HCT116 (cell line): ENCODE measurements around the gene BIVM. TPM values are rescaled to one million over a fixed set of nuclear protein-coding genes. Genes with fewer than 3 reads are reported as not detected.

Experiments
- ATAC-seq: fragments of 200-7000 bp; cut with Tn5 transposase; 2 replicates; pipeline ENCODE4 v1.9.1; 2020; ENCODE audit warnings: mild to moderate bottlenecking, moderate library complexity
- BruUV-seq: library from RNA; stranded (reverse); fragments of 400-500 nt; replicated peaks from 2 replicates; lab custom pipeline; 2021; lab: Mats Ljungman, UMichigan
- CTCF ChIA-PET: fragments of 300-600 bp; sonication (Branson Sonifier 250); formaldehyde crosslinking; loops from one replicate; lab custom pipeline; 2021; ENCODE audit warnings: antibody characterized with exemption; lab: Charles Lee
- POLR2A ChIA-PET: fragments of 300-600, 350-600 bp; sonication (Branson Sonifier 250); formaldehyde crosslinking; loops from one replicate; lab custom pipeline; 2021; ENCODE audit warnings: antibody characterized with exemption; lab: Charles Lee
- RAD21 ChIA-PET, 2 experiments: fragments of 300-600 bp; sonication (Branson Sonifier 250); formaldehyde crosslinking; loops; one replicate each; lab custom pipeline; 2023; ENCODE audit warnings: low total read pairs in 2 of 2; ENCODE audit not compliant: uncharacterized antibody in 2 of 2, unreplicated experiment in 2 of 2, low non-redundant PET in 1 of 2; lab: Charles Lee
- DNase-seq: peaks from one replicate; pipeline ENCODE4 v3.0.0-alpha.2; 2010; ENCODE audit warnings: low read depth, low spot score
- H2AFZ ChIP-seq: fragments of 200-600 bp; shearing (Covaris generic), sonication (generic); 2 replicates; pipeline ENCODE4 v1.6.1; 2017; ENCODE audit warnings: low read depth, mixed run types, mixed read lengths, antibody characterized with exemption, low read length; ENCODE audit not compliant: poor library complexity, severe bottlenecking
- H3K27ac ChIP-seq: 2 replicates; pipeline ENCODE4 v1.5.1; 2012; ENCODE audit warnings: low read depth, low read length
- H3K27me3 ChIP-seq: fragments of 200-600 bp; sonication (generic); 2 replicates; pipeline ENCODE4 v1.6.1; 2016; ENCODE audit warnings: mixed run types, low read length, mixed read lengths; ENCODE audit not compliant: insufficient read depth
- H3K36me3 ChIP-seq, 2 experiments: fragments of 200-500 bp in 1 of 2; fragments of 200-600 bp in 1 of 2; sonication (Bioruptor generic) in 1 of 2; sonication (generic) in 1 of 2; 2 replicates each; pipeline versions ENCODE4 v1.5.1 to v1.6.1; 2014 to 2016; ENCODE audit warnings: low read length in 2 of 2, inconsistent platforms in 1 of 2, mixed read lengths in 1 of 2, mixed run types in 1 of 2; ENCODE audit not compliant: insufficient read depth in 2 of 2, control insufficient read depth in 1 of 2
- H3K4me1 ChIP-seq, 2 experiments: fragments of 200-600 bp in 1 of 2; sonication (generic) in 1 of 2; 2 replicates each; pipeline versions ENCODE4 v1.5.1 to v1.6.1; 2012 to 2017; ENCODE audit warnings: low read length in 2 of 2, inconsistent platforms in 1 of 2, mild to moderate bottlenecking in 1 of 2, mixed read lengths in 1 of 2, mixed run types in 1 of 2, moderate library complexity in 1 of 2; ENCODE audit not compliant: insufficient read depth in 2 of 2, control insufficient read depth in 1 of 2
- H3K4me2 ChIP-seq: fragments of 200-600 bp; sonication (generic); 2 replicates; pipeline ENCODE4 v1.6.1; 2017; ENCODE audit warnings: mixed run types, low read length, mixed read lengths
- H3K4me3 ChIP-seq, 2 experiments: fragments of 200-600 bp in 1 of 2; sonication (generic) in 1 of 2; replicated peaks in 1 of 2; 2 replicates each; pipeline ENCODE4 v1.5.1; 2011 to 2016; ENCODE audit warnings: low read length in 2 of 2, control low read depth in 1 of 2, low read depth in 1 of 2, mild to moderate bottlenecking in 1 of 2, mixed read lengths in 1 of 2, mixed run types in 1 of 2
- H3K79me2 ChIP-seq: fragments of 200-600 bp; sonication (generic); 2 replicates; pipeline ENCODE4 v1.6.1; 2017; ENCODE audit warnings: mild to moderate bottlenecking, mixed run types, low read length, moderate library complexity, mixed read lengths; ENCODE audit not compliant: insufficient read depth
- H3K9ac ChIP-seq: fragments of 200-600 bp; sonication (generic); 2 replicates; pipeline ENCODE4 v1.6.1; 2016; ENCODE audit warnings: low read length, mixed read lengths
- H3K9me2 ChIP-seq: fragments of 200-600 bp; sonication (generic), shearing (Covaris generic); 2 replicates; pipeline ENCODE4 v1.6.1; 2017; ENCODE audit warnings: mixed run types, mild to moderate bottlenecking, moderate library complexity; ENCODE audit not compliant: insufficient read depth
- H3K9me3 ChIP-seq, 2 experiments: fragments of 200-500 bp in 1 of 2; fragments of 200-600 bp in 1 of 2; sonication (Bioruptor generic) in 1 of 2; sonication (generic) in 1 of 2; 2 replicates each; pipeline ENCODE4 v1.6.1; 2014 to 2017; ENCODE audit warnings: low read length in 2 of 2, mixed read lengths in 2 of 2, inconsistent platforms in 1 of 2, low read depth in 1 of 2, mild to moderate bottlenecking in 1 of 2, mixed run types in 1 of 2, moderate library complexity in 1 of 2; ENCODE audit not compliant: control insufficient read depth in 1 of 2, insufficient read depth in 1 of 2
- H4K20me1 ChIP-seq: fragments of 200-600 bp; sonication (generic), shearing (Covaris generic); 2 replicates; pipeline ENCODE4 v1.6.1; 2017; ENCODE audit warnings: mixed run types, mild to moderate bottlenecking, moderate library complexity; ENCODE audit not compliant: insufficient read depth
- ATF3 ChIP-seq: IDR thresholded peaks from 2 replicates; pipeline ENCODE4 v1.6.1; 2012
- CBX3 ChIP-seq: IDR thresholded peaks from 2 replicates; pipeline ENCODE4 v1.6.1; 2012; ENCODE audit warnings: low read depth
- CTCF ChIP-seq, 3 experiments: fragments of 200-600 bp in 1 of 3; sonication (generic) in 1 of 3; IDR thresholded peaks in 2 of 3; conservative IDR thresholded peaks in 1 of 3; 2 replicates each; pipeline ENCODE4 v1.5.1; 2012 to 2017; ENCODE audit warnings: low read depth in 2 of 3, low read length in 2 of 3, antibody characterized with exemption in 1 of 3, borderline replicate concordance in 1 of 3, control low read depth in 1 of 3, mild to moderate bottlenecking in 1 of 3, mixed read lengths in 1 of 3, mixed run types in 1 of 3, moderate library complexity in 1 of 3; ENCODE audit not compliant: insufficient read depth in 1 of 3
- EZH2 ChIP-seq: fragments of 200-600 bp; sonication (generic); IDR thresholded peaks from 2 replicates; pipeline ENCODE4 v1.6.1; 2017; ENCODE audit warnings: antibody characterized with exemption, mixed run types
- FOSL1 ChIP-seq: IDR thresholded peaks from 2 replicates; pipeline ENCODE4 v1.6.1; 2012; ENCODE audit warnings: low read depth
- MAX ChIP-seq: IDR thresholded peaks from 2 replicates; pipeline ENCODE4 v1.6.1; 2012
- POLR2A ChIP-seq: IDR thresholded peaks from 2 replicates; pipeline ENCODE4 v1.7.0; 2011; ENCODE audit warnings: borderline replicate concordance; ENCODE audit not compliant: insufficient read depth, insufficient read length; ENCODE audit errors: extremely low read depth
- RAD21 ChIP-seq: IDR thresholded peaks from 2 replicates; pipeline ENCODE4 v1.6.1; 2012; ENCODE audit warnings: low read depth, mild to moderate bottlenecking
- REST ChIP-seq: IDR thresholded peaks from 2 replicates; pipeline ENCODE4 v1.6.1; 2012; ENCODE audit warnings: low read depth
- SP1 ChIP-seq: IDR thresholded peaks from 2 replicates; pipeline ENCODE4 v1.6.1; 2012; ENCODE audit warnings: low read depth
- ZNF274 ChIP-seq: fragments of 200-500 bp; sonication (Bioruptor generic); IDR thresholded peaks from 2 replicates; pipeline ENCODE4 v1.6.1; 2014; ENCODE audit warnings: mild to moderate bottlenecking, low read depth, low read length, inconsistent platforms
- intact Hi-C: fragments of 100-400 bp; cut with micrococcal nuclease; formaldehyde crosslinking; loops from 2 replicates; pipeline ENCODE4 v1.10.0; 2022
- total RNA-seq: library from RNA; stranded (reverse); gene quantifications from one replicate; pipeline ENCODE4 v1.2.1, GENCODE V29; 2021; ENCODE audit not compliant: unreplicated experiment

Gene BIVM
- total RNA-seq, 1 experiment from 2014 or later = 11.3 TPM

GRCh38 chr13:102869948-102870676, 71.2 kb downstream of the BIVM start:
- Histone ChIP-seq H3K36me3 (peaks cover 4 to 41% of the 10 kb centered on the region in 2 experiments; a peak in 2 of 4 replicates), H3K4me1 (no peaks in the 10 kb centered on the region), H3K27me3 (no peaks in the 10 kb centered on the region), H3K79me2 (no peaks in the 10 kb centered on the region), H4K20me1 (no peaks in the 10 kb centered on the region), H3K9ac (no peak overlapping the region), H3K9me2 (no peaks in the 10 kb centered on the region), H3K4me2 (no peak overlapping the region), H3K27ac (no peak overlapping the region), H3K9me3 (no peaks in the 10 kb centered on the region), H3K4me3 (no peak overlapping the region), H2AFZ (no peak overlapping the region)
- no peak for DNase-seq
- ChIA-PET RAD21 (no interaction called here), POLR2A (no interaction called here), CTCF (interaction anchor here (0.8 to 1.5 kb wide), 9 partner anchors 8 to 1725 kb away, joined by 3 to 5 read pairs (median 3); no protein-coding TSS in a partner anchor)
- no peak for TF ChIP-seq EZH2
- no peak for TF ChIP-seq MAX
- no peak for TF ChIP-seq FOSL1
- no peak for TF ChIP-seq ATF3
- no TSS peak for BruUV-seq
- intact Hi-C loops = no loop called here
- ATAC-seq = peak; percentile 59

GRCh38 chr13:102870677-102871415, 71.9 kb downstream of the BIVM start:
- H3K27me3 ChIP-seq = no peaks in the 10 kb centered on the region
- H2AFZ ChIP-seq = no peak overlapping the region
- intact Hi-C loops = no loop called here
- CTCF ChIA-PET = interaction anchor here (0.8 to 1.5 kb wide), 8 partner anchors 9 to 1726 kb away, joined by 3 to 5 read pairs (median 3); no protein-coding TSS in a partner anchor
- no peak overlapping the region for H3K27ac ChIP-seq
- H3K9me3 ChIP-seq = no peaks in the 10 kb centered on the region
- no peaks in the 10 kb centered on the region for H3K4me1 ChIP-seq
- H3K9me2 ChIP-seq = no peaks in the 10 kb centered on the region
- H4K20me1 ChIP-seq = no peaks in the 10 kb centered on the region
- H3K79me2 ChIP-seq = no peaks in the 10 kb centered on the region
- ATAC-seq = peak; percentile 91
- H3K4me2 ChIP-seq = no peak overlapping the region
- peak; percentile 19 for DNase-seq
- H3K4me3 ChIP-seq = no peak overlapping the region
- TF ChIP-seq POLR2A (no peak), EZH2 (no peak), RAD21 (peak; percentile 53; the same call in 1 of the 2 replicates), SP1 (no peak), MAX (no peak), REST (no peak), CBX3 (no peak), CTCF (IDR thresholded peaks at IDR 0.05 in 2 of 3, conservative IDR thresholded peaks at IDR 0.05 in 1 of 3; ENCODE audit: borderline replicate concordance in 1 of 3, insufficient read depth in 1 of 3, low read depth in 2 of 3, low read length in 2 of 3) (peak; percentile 21 to 81 (median 72); a peak in 5 of 6 replicates), ZNF274 (no peak)
- TF ChIP-seq, all 23 proteins: peak for 2
- RAD21 ChIA-PET = no interaction called here
- POLR2A ChIA-PET = no interaction called here
- Histone ChIP-seq H3K36me3 (peaks cover under 1 to 43% of the 10 kb centered on the region in 2 experiments; a peak in 2 of 4 replicates), H3K9ac (no peak overlapping the region)
- no TSS peak for BruUV-seq
